GM21381 (cell line): ENCODE data around the gene RASA2.

Experiments used
- ATAC-seq: cut with Tn5 transposase; IDR thresholded peaks from one replicate; pipeline ENCODE4 v1.9.1; 2021; ENCODE audit warnings: mild to moderate bottlenecking, moderate library complexity; ENCODE audit not compliant: unreplicated experiment

RASA2 gene

GRCh38 chr3:141486746-141487520, at the start of gene RASA2:
RASA2 (plus strand) TSS chr3:141487027; CDS start chr3:141487084, 57 bp downstream.
- ATAC-seq, result peak; percentile 63

GRCh38 chr3:141439589-141439988, 47.2 kb upstream of the RASA2 start:
- ATAC-seq, result no peak

GRCh38 chr3:141440942-141441341, 45.9 kb upstream of the RASA2 start:
- peak; percentile 8 for ATAC-seq

- peak; percentile 97 for ATAC-seq
Measured at GRCh38 chr3:141441381-141442364, 45.2 kb upstream of the RASA2 start.

- no peak for ATAC-seq
Measured at GRCh38 chr3:141442446-141442845, 44.4 kb upstream of the RASA2 start.

- no peak for ATAC-seq
Measured at GRCh38 chr3:141442914-141443313, 43.9 kb upstream of the RASA2 start.

GRCh38 chr3:141444586-141445285, 42.1 kb upstream of the RASA2 start:
- ATAC-seq, result no peak

- ATAC-seq, result no peak
Measured at GRCh38 chr3:141445990-141446389, 40.8 kb upstream of the RASA2 start.

GRCh38 chr3:141446737-141447136, 40.1 kb upstream of the RASA2 start:
- ATAC-seq, result no peak

GRCh38 chr3:141447383-141447782, 39.4 kb upstream of the RASA2 start:
- ATAC-seq, result no peak

GRCh38 chr3:141448606-141449220, 38.1 kb upstream of the RASA2 start:
- ATAC-seq, result no peak

GRCh38 chr3:141449424-141449823, 37.4 kb upstream of the RASA2 start:
- ATAC-seq, result no peak

- no peak for ATAC-seq
Measured at GRCh38 chr3:141450727-141451375, 36.0 kb upstream of the RASA2 start.

- ATAC-seq, result peak; percentile 77
Measured at GRCh38 chr3:141452045-141452444, 34.8 kb upstream of the RASA2 start.

- no peak for ATAC-seq
Measured at GRCh38 chr3:141452773-141453172, 34.1 kb upstream of the RASA2 start.

- ATAC-seq, result no peak
Measured at GRCh38 chr3:141454054-141454453, 32.8 kb upstream of the RASA2 start.

- ATAC-seq, result peak; percentile 64
Measured at GRCh38 chr3:141454906-141455602, 31.8 kb upstream of the RASA2 start.

- no peak for ATAC-seq
Measured at GRCh38 chr3:141455603-141456300, 31.1 kb upstream of the RASA2 start.

- no peak for ATAC-seq
Measured at GRCh38 chr3:141456301-141456625, 30.6 kb upstream of the RASA2 start.
